DND-41 (cell line): ENCODE measurements around the gene NAT8L.

ENCODE experiments used
- ATAC-seq: fragments of 200-7000 bp; cut with Tn5 transposase; 3 replicates; pipeline ENCODE4 v1.9.1; 2021; ENCODE audit warnings: low read depth; ENCODE audit not compliant: insufficient read depth
- DNase-seq: peaks from one replicate; pipeline ENCODE4 v3.0.0-alpha.2; 2020
- H2AFZ ChIP-seq: 2 replicates; pipeline ENCODE4 v1.6.0; 2012; ENCODE audit warnings: low read depth, low read length
- H3K27ac ChIP-seq: 2 replicates; pipeline ENCODE4 v1.5.1; 2012; ENCODE audit warnings: low read length, inconsistent platforms
- H3K27me3 ChIP-seq: fragments of 200-600 bp; sonication (generic); 2 replicates; pipeline ENCODE4 v1.6.0; 2012; ENCODE audit warnings: low read length, mild to moderate bottlenecking, inconsistent platforms; ENCODE audit not compliant: insufficient read depth, poor library complexity
- H3K36me3 ChIP-seq: 2 replicates; pipeline ENCODE4 v1.5.1; 2012; ENCODE audit warnings: low read length, inconsistent platforms; ENCODE audit not compliant: insufficient read depth
- H3K4me1 ChIP-seq: 2 replicates; pipeline ENCODE4 v1.5.1; 2012; ENCODE audit warnings: mild to moderate bottlenecking, low read length; ENCODE audit not compliant: insufficient read depth
- H3K4me2 ChIP-seq: 2 replicates; pipeline ENCODE4 v1.6.0; 2012; ENCODE audit warnings: mild to moderate bottlenecking, moderate library complexity, low read length, inconsistent platforms; ENCODE audit not compliant: insufficient read depth
- H3K4me3 ChIP-seq, 2 experiments: fragments of 200-600 bp in 1 of 2; shearing (Covaris generic) in 1 of 2; 2 replicates each; pipeline ENCODE4 v1.5.1; 2012 to 2016; ENCODE audit warnings: inconsistent platforms in 2 of 2, low read length in 2 of 2, mild to moderate bottlenecking in 2 of 2, low read depth in 1 of 2, moderate library complexity in 1 of 2
- H3K79me2 ChIP-seq: 2 replicates; pipeline ENCODE4 v1.6.0; 2012; ENCODE audit warnings: low read length, inconsistent platforms; ENCODE audit not compliant: insufficient read depth
- H3K9ac ChIP-seq: 2 replicates; pipeline ENCODE4 v1.6.0; 2012; ENCODE audit warnings: low read depth, mild to moderate bottlenecking, inconsistent platforms, low read length, moderate library complexity
- H3K9me3 ChIP-seq: 2 replicates; pipeline ENCODE4 v1.5.1; 2012; ENCODE audit warnings: low read length, moderate library complexity, mild to moderate bottlenecking, inconsistent platforms; ENCODE audit not compliant: insufficient read depth, severe bottlenecking
- H4K20me1 ChIP-seq: 2 replicates; pipeline ENCODE4 v1.6.0; 2012; ENCODE audit warnings: low read length; ENCODE audit not compliant: insufficient read depth
- CTCF ChIP-seq: IDR thresholded peaks from 2 replicates; pipeline ENCODE4 v1.5.1; 2012; ENCODE audit warnings: borderline replicate concordance, low read length, moderate library complexity, mild to moderate bottlenecking; ENCODE audit not compliant: poor library complexity, severe bottlenecking; ENCODE audit errors: extremely low read depth
- EZH2 ChIP-seq: IDR thresholded peaks from 3 replicates; pipeline ENCODE4 v1.6.1; 2012; ENCODE audit warnings: borderline replicate concordance, low read depth, mild to moderate bottlenecking, moderate library complexity, low read length, inconsistent platforms; ENCODE audit not compliant: severe bottlenecking

NAT8L gene

GRCh38 chr4:2060611-2061185 lies 1.6 kb downstream of the NAT8L start:
- Histone ChIP-seq H3K79me2 (no peaks in the 10 kb centered on the region), H4K20me1 (no peaks in the 10 kb centered on the region), H3K4me1 (no peaks in the 10 kb centered on the region), H3K27me3 (peaks cover 22% of the 10 kb centered on the region), H3K9ac (no peak overlapping the region), H3K27ac (no peak overlapping the region), H3K4me2 (no peak overlapping the region), H3K9me3 (no peaks in the 10 kb centered on the region), H3K4me3 (no peak overlapping the region), H3K36me3 (no peaks in the 10 kb centered on the region), H2AFZ (no peak overlapping the region)
- ATAC-seq (no peak), DNase-seq (no peak)
- no peak for TF ChIP-seq CTCF
- TF ChIP-seq EZH2 = no peak

GRCh38 chr4:2061186-2062131 lies 2.3 kb downstream of the NAT8L start:
- Histone ChIP-seq H3K27me3 (peaks cover 20% of the 10 kb centered on the region), H3K36me3 (no peaks in the 10 kb centered on the region), H3K9me3 (no peaks in the 10 kb centered on the region), H4K20me1 (no peaks in the 10 kb centered on the region), H3K4me3 (no peak overlapping the region), H3K4me2 (no peak overlapping the region), H3K27ac (no peak overlapping the region), H2AFZ (no peak overlapping the region), H3K9ac (no peak overlapping the region), H3K4me1 (no peaks in the 10 kb centered on the region), H3K79me2 (no peaks in the 10 kb centered on the region)
- ATAC-seq (no peak), DNase-seq (no peak)
- TF ChIP-seq EZH2 = no peak
- no peak for TF ChIP-seq CTCF

- no peak overlapping the region for H3K27ac ChIP-seq
- H3K36me3 ChIP-seq = no peaks in the 10 kb centered on the region
- no peaks in the 10 kb centered on the region for H3K4me1 ChIP-seq
- TF ChIP-seq EZH2 (no peak), CTCF (no peak)
- H3K9ac ChIP-seq = no peak overlapping the region
- H3K27me3 ChIP-seq = peaks cover 13% of the 10 kb centered on the region
- H4K20me1 ChIP-seq = no peaks in the 10 kb centered on the region
- H3K79me2 ChIP-seq = no peaks in the 10 kb centered on the region
- DNase-seq (no peak), ATAC-seq (no peak)
- H3K9me3 ChIP-seq = no peaks in the 10 kb centered on the region
- H3K4me2 ChIP-seq = no peak overlapping the region
- H2AFZ ChIP-seq = no peak overlapping the region
- no peak overlapping the region for H3K4me3 ChIP-seq
Measured at GRCh38 chr4:2062168-2062807, 3.2 kb downstream of the NAT8L start.
